GM12878 (cell line): ENCODE measurements around the gene C1orf21. TPM values are rescaled to one million over a fixed set of nuclear protein-coding genes. Genes with fewer than 3 reads are reported as not detected.

Experiments used
- ATAC-seq: fragments of 200-7000 bp; cut with Tn5 transposase; 3 replicates; pipeline ENCODE4 v1.9.1; 2020; ENCODE audit warnings: mild to moderate bottlenecking, moderate library complexity
- BruUV-seq: library from RNA; stranded (reverse); fragments of 400-500 nt; replicated peaks from 2 replicates; lab custom pipeline; 2021; lab: Mats Ljungman, UMichigan
- CTCF ChIA-PET: fragments of 300-600 bp; sonication (Branson Sonifier 250); formaldehyde crosslinking; extraction: SDS; loops from one replicate; lab custom pipeline; 2021; ENCODE audit warnings: inconsistent platforms; lab: Yijun Ruan, JAX
- POLR2A ChIA-PET: fragments of 350-600 bp; formaldehyde crosslinking; extraction: SDS; loops from one replicate; lab custom pipeline; 2021; ENCODE audit warnings: inconsistent platforms; lab: Charles Lee
- RAD21 ChIA-PET: fragments of 300-600 bp; sonication (Branson Sonifier 250); formaldehyde crosslinking; loops from one replicate; lab custom pipeline; 2023; ENCODE audit warnings: antibody characterized with exemption; ENCODE audit not compliant: unreplicated experiment; lab: Charles Lee
- SMC1A ChIA-PET: fragments of 300-600 bp; sonication (Branson Sonifier 250); formaldehyde crosslinking; loops from one replicate; lab custom pipeline; 2023; ENCODE audit not compliant: unreplicated experiment, uncharacterized antibody; lab: Charles Lee
- DNase-seq: peaks from one replicate; pipeline ENCODE4 v3.0.0-alpha.2; 2011; ENCODE audit warnings: low read depth, low spot score
- FAIRE-seq: peaks from 3 replicates; lab custom pipeline; 2011; peaks lifted over from hg19 to GRCh38; lab: Jason Lieb, UNC
- H2AFZ ChIP-seq: 2 replicates; pipeline ENCODE4 v1.6.0; 2011; ENCODE audit warnings: low read depth, low read length, control low read depth; ENCODE audit not compliant: control insufficient read depth
- H3K27ac ChIP-seq: 2 replicates; pipeline ENCODE4 v1.5.1; 2011; ENCODE audit warnings: control low read depth; ENCODE audit not compliant: control insufficient read depth, insufficient read depth
- H3K27me3 ChIP-seq, 2 experiments: replicated peaks in 1 of 2; 2 replicates each; pipeline versions ENCODE4 v1.6.0 to v1.6.1; 2011; ENCODE audit warnings: low read length in 1 of 2; ENCODE audit not compliant: control insufficient read depth in 2 of 2, insufficient read depth in 2 of 2
- H3K36me3 ChIP-seq, 2 experiments: 2 replicates each; pipeline ENCODE4 v1.5.1; 2011; ENCODE audit warnings: low read length in 1 of 2; ENCODE audit not compliant: control insufficient read depth in 2 of 2, insufficient read depth in 2 of 2
- H3K4me1 ChIP-seq: 2 replicates; pipeline ENCODE4 v1.6.1; 2011; ENCODE audit warnings: mild to moderate bottlenecking, low read length, moderate library complexity, mixed read lengths; ENCODE audit not compliant: control insufficient read depth, insufficient read depth
- H3K4me2 ChIP-seq: 2 replicates; pipeline ENCODE4 v1.6.0; 2011; ENCODE audit warnings: control low read depth; ENCODE audit not compliant: control insufficient read depth, insufficient read depth
- H3K4me3 ChIP-seq: fragments of 200-600 bp; sonication (generic); 2 replicates; pipeline ENCODE4 v1.5.1; 2016
- H3K79me2 ChIP-seq: 2 replicates; pipeline ENCODE4 v1.6.0; 2011; ENCODE audit warnings: low read length; ENCODE audit not compliant: control insufficient read depth, insufficient read depth
- H3K9ac ChIP-seq: 2 replicates; pipeline ENCODE4 v1.8.0; 2011; ENCODE audit warnings: low read length, control low read depth, mixed read lengths; ENCODE audit not compliant: control insufficient read depth, insufficient read depth
- H3K9me3 ChIP-seq: replicated peaks from 3 replicates; pipeline ENCODE4 v1.5.1; 2011; ENCODE audit warnings: mild to moderate bottlenecking, low read length; ENCODE audit not compliant: control insufficient read depth, insufficient read depth
- H4K20me1 ChIP-seq: 2 replicates; pipeline ENCODE4 v1.6.0; 2011; ENCODE audit not compliant: control insufficient read depth, insufficient read depth
- EZH2 ChIP-seq: IDR thresholded peaks from 2 replicates; pipeline ENCODE4 v1.6.1; 2012; ENCODE audit warnings: low read depth, mild to moderate bottlenecking, control low read depth, inconsistent platforms, low read length, borderline replicate concordance; ENCODE audit not compliant: control insufficient read depth
- NFXL1 ChIP-seq: fragments of 450-650 bp; IDR thresholded peaks from 2 replicates; pipeline ENCODE4 v1.6.1; 2017; ENCODE audit warnings: antibody characterized with exemption, mild to moderate bottlenecking, borderline replicate concordance
- RCOR1 ChIP-seq: conservative IDR thresholded peaks from 2 replicates; pipeline ENCODE4 v1.6.1; 2012; ENCODE audit warnings: low read depth, low read length, improper control_type of control experiment
- SMARCA5 ChIP-seq: fragments of 450-650 bp; IDR thresholded peaks from 2 replicates; pipeline ENCODE4 v1.6.1; 2017; ENCODE audit warnings: mild to moderate bottlenecking
- ZZZ3 ChIP-seq: IDR thresholded peaks from 2 replicates; pipeline ENCODE4 v1.6.1; 2011; ENCODE audit warnings: low read depth; ENCODE audit not compliant: control insufficient read depth, insufficient read length
- WGBS: methylation state at CpG from one replicate; pipeline ENCODE4 v1.1.6; 2016; ENCODE audit warnings: low lambda C conversion rate; ENCODE audit not compliant: insufficient replicate concordance, insufficient coverage; ENCODE audit errors: missing lambda C conversion rate; 5-methylcytosine and 5-hydroxymethylcytosine counted together
- in situ Hi-C: fragments of 300-500 bp; cut with MboI; formaldehyde crosslinking; loops from 9 replicates; pipeline ENCODE4 v1.14.3; 2018; ENCODE audit warnings: mixed read lengths
- intact Hi-C: fragments of 100-400 bp; cut with micrococcal nuclease; formaldehyde crosslinking; loops from one replicate; pipeline ENCODE4 v1.14.2; 2022; ENCODE audit not compliant: unreplicated experiment
- polyA plus RNA-seq, 11 experiments: library from polyadenylated mRNA; depleted of rRNA in 4 of 11; unstranded in 6 of 11; stranded (reverse) in 5 of 11; fragments of >200 nt; fragmentation: Nextera tagmentation in 4 of 11; fragmentation: Illumina TruSeq in 1 of 11; extraction: Ambion mirVana in 4 of 11; extraction: Trizol in 1 of 11; gene quantifications; 1 replicate in 1 of 11; 2 replicates in 10 of 11; pipeline versions ENCODE4 v1.2.1 to v1.2.3, GENCODE V29; 2011 to 2016; ENCODE audit warnings: inconsistent platforms in 2 of 11, missing spikeins in 2 of 11, low read depth in 1 of 11
- total RNA-seq, 4 experiments: library from RNA; depleted of rRNA in 3 of 4; stranded (reverse); fragments of >200 nt in 3 of 4; fragmentation: Illumina TruSeq in 1 of 4; extraction: Trizol in 1 of 4; gene quantifications; 2 replicates each; pipeline versions ENCODE4 v1.2.1 to v1.2.3, GENCODE V29; 2013 to 2021
- TF ChIP-seq, protein P1 (sequence below), 3 experiments: IDR thresholded peaks in 2 of 3; conservative IDR thresholded peaks in 1 of 3; 2 replicates each; pipeline ENCODE4 v1.5.1; 2011; ENCODE audit warnings: low read depth in 3 of 3, low read length in 3 of 3, mild to moderate bottlenecking in 3 of 3, control low read depth in 2 of 3, moderate library complexity in 2 of 3, inconsistent platforms in 1 of 3, mixed read lengths in 1 of 3; ENCODE audit not compliant: control insufficient read depth in 2 of 3, insufficient read depth in 1 of 3; ENCODE audit errors: extremely low read depth in 1 of 3

C1orf21 gene
- total and polyA plus RNA-seq, 10 of the 15 experiments (the other 5 are each of a cell fraction or from before 2014, with no cell fraction given), result 0.03 to 1.6 (median 0.17) TPM; not detected in 3

DNA sequence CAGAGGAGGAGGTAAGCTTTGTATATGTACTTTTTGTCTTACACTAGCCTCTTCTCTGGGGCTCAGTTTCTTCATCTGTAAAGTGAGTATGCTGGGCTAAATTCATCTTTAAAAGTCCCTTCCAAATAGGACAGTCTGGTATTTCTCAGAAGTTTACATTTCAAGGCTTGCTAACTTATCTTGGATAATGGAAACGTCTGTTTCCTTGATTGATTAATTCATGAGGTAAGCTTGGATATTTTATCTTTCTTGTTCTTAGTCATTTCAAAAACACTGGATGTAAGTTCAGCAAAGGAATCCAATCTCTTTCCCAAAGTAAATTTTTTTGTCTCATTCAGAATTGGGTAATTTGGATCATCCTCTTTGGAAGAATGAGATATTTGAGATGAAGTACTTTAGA is 256.8 kb downstream of the C1orf21 start:
- no peaks in the 10 kb centered on the region; the same call in 2 of the 3 replicates for H3K9me3 ChIP-seq
- no peak overlapping the region for H2AFZ ChIP-seq
- no peaks in the 10 kb centered on the region for H3K36me3 ChIP-seq
- H3K9ac ChIP-seq, result no peak overlapping the region
- TF ChIP-seq EZH2 (no peak), SMARCA5 (no peak), ZZZ3 (no peak), NFXL1 (no peak), RCOR1 (no peak)
- TF ChIP-seq, protein P1, sequence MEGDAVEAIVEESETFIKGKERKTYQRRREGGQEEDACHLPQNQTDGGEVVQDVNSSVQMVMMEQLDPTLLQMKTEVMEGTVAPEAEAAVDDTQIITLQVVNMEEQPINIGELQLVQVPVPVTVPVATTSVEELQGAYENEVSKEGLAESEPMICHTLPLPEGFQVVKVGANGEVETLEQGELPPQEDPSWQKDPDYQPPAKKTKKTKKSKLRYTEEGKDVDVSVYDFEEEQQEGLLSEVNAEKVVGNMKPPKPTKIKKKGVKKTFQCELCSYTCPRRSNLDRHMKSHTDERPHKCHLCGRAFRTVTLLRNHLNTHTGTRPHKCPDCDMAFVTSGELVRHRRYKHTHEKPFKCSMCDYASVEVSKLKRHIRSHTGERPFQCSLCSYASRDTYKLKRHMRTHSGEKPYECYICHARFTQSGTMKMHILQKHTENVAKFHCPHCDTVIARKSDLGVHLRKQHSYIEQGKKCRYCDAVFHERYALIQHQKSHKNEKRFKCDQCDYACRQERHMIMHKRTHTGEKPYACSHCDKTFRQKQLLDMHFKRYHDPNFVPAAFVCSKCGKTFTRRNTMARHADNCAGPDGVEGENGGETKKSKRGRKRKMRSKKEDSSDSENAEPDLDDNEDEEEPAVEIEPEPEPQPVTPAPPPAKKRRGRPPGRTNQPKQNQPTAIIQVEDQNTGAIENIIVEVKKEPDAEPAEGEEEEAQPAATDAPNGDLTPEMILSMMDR (IDR thresholded peaks at IDR 0.05 in 2 of 3, conservative IDR thresholded peaks at IDR 0.05 in 1 of 3; ENCODE audit: control insufficient read depth in 2 of 3, extremely low read depth in 1 of 3, insufficient read depth in 1 of 3, low read depth in 3 of 3, low read length in 3 of 3), result no peak
- no peak overlapping the region for H3K27ac ChIP-seq
- ChIA-PET CTCF (interaction anchor here (1.4 kb wide), 1 partner anchor 127 kb away, joined by 5 read pairs; no protein-coding TSS in a partner anchor), SMC1A (no interaction called here), POLR2A (no interaction called here), RAD21 (no interaction called here)
- H3K4me1 ChIP-seq, result peaks cover 16% of the 10 kb centered on the region
- 0% methylated on average over 1 of the region's 1 CpG for WGBS
- intact Hi-C loops, result no loop called here
- no peaks in the 10 kb centered on the region for H3K27me3 ChIP-seq
- DNase-seq, result no peak
- no TSS peak for BruUV-seq
- no peaks in the 10 kb centered on the region for H3K79me2 ChIP-seq
- no peak for FAIRE-seq
- H3K4me2 ChIP-seq, result no peak overlapping the region
- in situ Hi-C loops, result no loop called here
- ATAC-seq, result no peak
- H3K4me3 ChIP-seq, result no peak overlapping the region
- no peaks in the 10 kb centered on the region for H4K20me1 ChIP-seq
